Testis (tissue), 2 donors: Measurements from ENCODE around the gene ANKS4B.

Experiments used
- POLR2A ChIP-seq: fragments of 450-650 bp; IDR thresholded peaks from one replicate; pipeline ENCODE4 v1.6.1; 2017; ENCODE audit warnings: antibody characterized with exemption, mild to moderate bottlenecking, moderate library complexity
- TF ChIP-seq, protein P1 (sequence below), 3 experiments: fragments of 450-650 bp in 2 of 3; fragments of 200-600 bp in 1 of 3; sonication (generic) in 1 of 3; IDR thresholded peaks; one replicate each; pipeline ENCODE4 v1.5.1; 2016 to 2019; ENCODE audit warnings: antibody characterized with exemption in 3 of 3, mild to moderate bottlenecking in 2 of 3, moderate library complexity in 1 of 3

- TF ChIP-seq, protein P1, sequence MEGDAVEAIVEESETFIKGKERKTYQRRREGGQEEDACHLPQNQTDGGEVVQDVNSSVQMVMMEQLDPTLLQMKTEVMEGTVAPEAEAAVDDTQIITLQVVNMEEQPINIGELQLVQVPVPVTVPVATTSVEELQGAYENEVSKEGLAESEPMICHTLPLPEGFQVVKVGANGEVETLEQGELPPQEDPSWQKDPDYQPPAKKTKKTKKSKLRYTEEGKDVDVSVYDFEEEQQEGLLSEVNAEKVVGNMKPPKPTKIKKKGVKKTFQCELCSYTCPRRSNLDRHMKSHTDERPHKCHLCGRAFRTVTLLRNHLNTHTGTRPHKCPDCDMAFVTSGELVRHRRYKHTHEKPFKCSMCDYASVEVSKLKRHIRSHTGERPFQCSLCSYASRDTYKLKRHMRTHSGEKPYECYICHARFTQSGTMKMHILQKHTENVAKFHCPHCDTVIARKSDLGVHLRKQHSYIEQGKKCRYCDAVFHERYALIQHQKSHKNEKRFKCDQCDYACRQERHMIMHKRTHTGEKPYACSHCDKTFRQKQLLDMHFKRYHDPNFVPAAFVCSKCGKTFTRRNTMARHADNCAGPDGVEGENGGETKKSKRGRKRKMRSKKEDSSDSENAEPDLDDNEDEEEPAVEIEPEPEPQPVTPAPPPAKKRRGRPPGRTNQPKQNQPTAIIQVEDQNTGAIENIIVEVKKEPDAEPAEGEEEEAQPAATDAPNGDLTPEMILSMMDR (IDR thresholded peaks at IDR 0.05) = no peak
- TF ChIP-seq POLR2A = no peak
Measured at GRCh38 chr16:21214086-21214485, 19.4 kb upstream of the ANKS4B start.
